ENCODE data around the gene PAQR8. TPM values are rescaled to one million over a fixed set of nuclear protein-coding genes. Genes with fewer than 3 reads are reported as not detected.

Gene PAQR8
- total RNA-seq, 1 experiment from 2014 or later = 3.0 TPM

GRCh38 chr6:52391599-52391998 is 29.6 kb downstream of the PAQR8 start:
- Mint-ChIP-seq H3K4me3 (no peak overlapping the region), H3K27me3 (ENCODE audit: low read depth) (no peaks in the 10 kb centered on the region), H3K9me3 (peaks cover 5 to 14% of the 10 kb centered on the region in 2 experiments; a peak in 4 of 5 replicates), H3K36me3 (ENCODE audit: insufficient read depth in 1 of 3, low read depth in 3 of 3) (peaks cover 2 to 5% (median 3%) of the 10 kb centered on the region in 3 experiments; a peak in 5 of 7 replicates), H3K4me1 (peaks cover 6 to 10% of the 10 kb centered on the region in 2 experiments), H3K27ac (no peak overlapping the region)
- Histone ChIP-seq H2BK20ac (ENCODE audit: low read depth, low read length, poor library complexity, severe bottlenecking) (no peak overlapping the region), H3K4me2 (ENCODE audit: insufficient read depth, insufficient read length, low read length) (no peak overlapping the region), H3K9ac (ENCODE audit: extremely low read depth, insufficient read length, low read length) (no peak overlapping the region), H3K4ac (ENCODE audit: low read depth, low read length) (no peak overlapping the region), H2AK5ac (ENCODE audit: insufficient read length, low read length) (no peak overlapping the region), H3K27ac (ENCODE audit: insufficient read length, low read depth, low read length) (no peak overlapping the region), H3K56ac (ENCODE audit: insufficient read length, low read depth, low read length) (no peak overlapping the region), H4K8ac (replicated peaks; ENCODE audit: insufficient read length, low read depth, low read length) (no peak overlapping the region), H3K18ac (ENCODE audit: insufficient read length, low read depth, low read length) (no peak overlapping the region), H3K79me1 (ENCODE audit: insufficient read depth, low read depth, low read length, poor library complexity, severe bottlenecking) (no peaks in the 10 kb centered on the region), H2BK12ac (ENCODE audit: insufficient read length, low read depth, low read length) (no peak overlapping the region), H3K79me2 (ENCODE audit: insufficient read depth, low read length) (no peaks in the 10 kb centered on the region), H2BK120ac (ENCODE audit: low read depth, low read length, poor library complexity, severe bottlenecking) (no peak overlapping the region), H3K27me3 (ENCODE audit: insufficient read depth, low read length) (no peaks in the 10 kb centered on the region), H3K9me3 (ENCODE audit: control insufficient read depth, low read depth, low read length) (peaks cover 8% of the 10 kb centered on the region), H2AFZ (ENCODE audit: low read length) (no peak overlapping the region), H3K23ac (ENCODE audit: insufficient read length, low read depth, low read length) (no peak overlapping the region), H3K14ac (ENCODE audit: insufficient read depth, low read length) (no peak overlapping the region), H2BK5ac (ENCODE audit: insufficient read length, low read length) (no peak overlapping the region), H3K23me2 (ENCODE audit: insufficient read length, low read depth, low read length, poor library complexity, severe bottlenecking) (no peaks in the 10 kb centered on the region), H4K5ac (ENCODE audit: insufficient read length, low read depth, low read length) (no peak overlapping the region), H3K4me1 (ENCODE audit: insufficient read depth, low read length) (no peaks in the 10 kb centered on the region; the same call in 1 of the 2 replicates), H4K20me1 (ENCODE audit: control insufficient read depth, insufficient read depth, insufficient read length) (no peaks in the 10 kb centered on the region), H3T11ph (ENCODE audit: low read length) (no peak overlapping the region), H4K91ac (ENCODE audit: insufficient read length, low read depth, low read length) (no peak overlapping the region), H2BK15ac (ENCODE audit: low read depth, low read length) (no peak overlapping the region)
- no peak for DNase-seq
- TF ChIP-seq CTCF (conservative IDR thresholded peaks at IDR 0.05) = no peak
- WGBS (ENCODE audit: extremely low coverage, insufficient read length, low lambda C conversion rate) = no CpG with 5 or more reads among the region's 1 CpG

Measured in H9 (cell line).